ENCODE data around the gene AVEN.
A peak's percentile ranks its signal among the peaks of the same experiment; 100 is the strongest.
"Not testable (repeated sequence)": the region's sequence is repeated elsewhere in the genome, so short reads cannot be mapped to it uniquely, and the experiment has no call there.

The AVEN gene

DNA sequence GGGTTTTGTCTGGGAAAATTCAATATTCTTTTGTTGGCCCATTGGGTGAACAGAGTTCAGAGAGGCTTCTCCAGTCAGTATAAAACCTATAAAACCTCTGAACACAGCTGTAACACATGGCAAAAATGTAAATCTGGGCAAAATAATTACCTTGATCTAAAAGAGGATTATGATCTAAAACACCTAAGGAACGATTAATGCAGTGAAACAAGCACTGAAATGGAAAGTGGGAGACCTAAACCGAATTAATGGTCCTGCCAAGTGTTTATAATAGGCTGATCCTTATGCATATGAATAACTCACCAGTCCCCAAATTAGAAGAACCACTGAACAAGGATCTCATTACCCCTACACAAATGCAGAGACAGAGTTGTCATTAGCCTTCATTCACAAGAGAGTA is 32.6 kb downstream of the AVEN start:
- DNase-seq = no peak
- no peaks in the 10 kb centered on the region for H3K79me1 ChIP-seq (ENCODE audit: low read length)
- no CpG with 5 or more reads among the region's 2 CpGs for WGBS (ENCODE audit: extremely low coverage, insufficient coverage, insufficient read length)

DNA sequence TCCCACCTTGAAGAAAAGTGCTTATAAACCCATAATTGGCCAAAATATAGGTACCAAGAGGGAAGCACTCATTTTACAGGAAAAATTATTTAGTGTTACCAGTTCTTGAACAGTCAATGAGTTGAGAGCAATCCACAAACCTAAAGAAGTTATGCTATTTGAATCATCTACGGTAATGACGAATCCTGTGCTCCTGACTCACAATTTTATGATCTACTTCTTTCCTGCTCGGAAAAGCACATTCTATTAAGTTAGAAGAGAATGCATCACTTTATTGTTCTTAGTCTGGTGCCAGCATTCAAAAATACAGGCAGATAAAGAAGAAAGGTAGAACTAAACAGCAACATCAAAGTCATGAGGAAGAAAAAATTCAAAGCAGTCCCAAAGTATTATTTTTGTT is 37.5 kb downstream of the AVEN start:
- Histone ChIP-seq H4K12ac (ENCODE audit: low read depth, low read length) (no peak overlapping the region), H3K79me1 (ENCODE audit: low read length) (no peaks in the 10 kb centered on the region), H3K23ac (ENCODE audit: low read length) (no peak overlapping the region), H2BK5ac (ENCODE audit: low read depth, low read length, poor library complexity) (no peak overlapping the region), H3K18ac (ENCODE audit: low read length) (no peak overlapping the region), H3K36me3 (ENCODE audit: control insufficient read depth in 1 of 2, insufficient read depth in 2 of 2, low read length in 2 of 2) (no peaks in the 10 kb centered on the region), H2BK12ac (ENCODE audit: low read length) (no peak overlapping the region), H3K4me3 (ENCODE audit: low read depth, low read length) (no peak overlapping the region), H3K14ac (ENCODE audit: low read length) (no peak overlapping the region), H3K79me2 (ENCODE audit: control insufficient read depth, insufficient read depth, low read length, poor library complexity) (no peaks in the 10 kb centered on the region), H3K27me3 (ENCODE audit: insufficient read depth, low read length) (no peaks in the 10 kb centered on the region), H2AFZ (ENCODE audit: insufficient read depth, low read length, poor library complexity) (no peak overlapping the region), H3K27ac (ENCODE audit: low read depth, low read length) (no peak overlapping the region), H4K91ac (ENCODE audit: low read depth, low read length) (no peak overlapping the region), H2AK5ac (ENCODE audit: low read length) (no peak overlapping the region), H3K9ac (ENCODE audit: low read length) (no peak overlapping the region), H3K4me2 (ENCODE audit: low read length) (no peak overlapping the region), H2BK120ac (ENCODE audit: insufficient read depth, low read length, poor library complexity) (no peak overlapping the region), H4K8ac (ENCODE audit: low read depth, low read length) (no peak overlapping the region), H3K4ac (ENCODE audit: low read depth, low read length) (no peak overlapping the region), H3K4me1 (ENCODE audit: control insufficient read depth in 1 of 2, insufficient read depth in 2 of 2, low read length in 2 of 2) (no peaks in the 10 kb centered on the region), H3K9me3 (ENCODE audit: insufficient read depth, low read depth, low read length) (no peaks in the 10 kb centered on the region)
- WGBS (ENCODE audit: extremely low coverage, insufficient coverage, insufficient read length) = no CpG with 5 or more reads among the region's 3 CpGs
- DNase-seq = no peak

More for the DNA sequence above, 32.6 kb downstream of the AVEN start:
- Histone ChIP-seq H3K79me2 (ENCODE audit: control insufficient read depth, insufficient read depth, low read length, poor library complexity) (no peaks in the 10 kb centered on the region), H2AFZ (ENCODE audit: insufficient read depth, low read length, poor library complexity) (no peak overlapping the region), H3K4ac (ENCODE audit: low read depth, low read length) (no peak overlapping the region), H3K4me2 (ENCODE audit: low read length) (no peak overlapping the region), H3K27me3 (ENCODE audit: insufficient read depth, low read length) (no peaks in the 10 kb centered on the region), H3K9ac (ENCODE audit: low read length) (no peak overlapping the region), H2AK5ac (ENCODE audit: low read length) (no peak overlapping the region), H3K36me3 (ENCODE audit: control insufficient read depth in 1 of 2, insufficient read depth in 2 of 2, low read length in 2 of 2) (no peaks in the 10 kb centered on the region), H3K4me3 (ENCODE audit: low read depth, low read length) (no peak overlapping the region), H3K9me3 (ENCODE audit: insufficient read depth, low read depth, low read length) (no peaks in the 10 kb centered on the region), H3K4me1 (ENCODE audit: control insufficient read depth in 1 of 2, insufficient read depth in 2 of 2, low read length in 2 of 2) (no peaks in the 10 kb centered on the region), H2BK12ac (ENCODE audit: low read length) (no peak overlapping the region), H4K91ac (ENCODE audit: low read depth, low read length) (no peak overlapping the region), H4K12ac (ENCODE audit: low read depth, low read length) (no peak overlapping the region), H4K8ac (ENCODE audit: low read depth, low read length) (no peak overlapping the region), H3K27ac (ENCODE audit: low read depth, low read length) (no peak overlapping the region), H2BK5ac (ENCODE audit: low read depth, low read length, poor library complexity) (no peak overlapping the region), H3K18ac (ENCODE audit: low read length) (no peak overlapping the region), H3K14ac (ENCODE audit: low read length) (no peak overlapping the region), H3K23ac (ENCODE audit: low read length) (no peak overlapping the region), H2BK120ac (ENCODE audit: insufficient read depth, low read length, poor library complexity) (no peak overlapping the region)

DNA sequence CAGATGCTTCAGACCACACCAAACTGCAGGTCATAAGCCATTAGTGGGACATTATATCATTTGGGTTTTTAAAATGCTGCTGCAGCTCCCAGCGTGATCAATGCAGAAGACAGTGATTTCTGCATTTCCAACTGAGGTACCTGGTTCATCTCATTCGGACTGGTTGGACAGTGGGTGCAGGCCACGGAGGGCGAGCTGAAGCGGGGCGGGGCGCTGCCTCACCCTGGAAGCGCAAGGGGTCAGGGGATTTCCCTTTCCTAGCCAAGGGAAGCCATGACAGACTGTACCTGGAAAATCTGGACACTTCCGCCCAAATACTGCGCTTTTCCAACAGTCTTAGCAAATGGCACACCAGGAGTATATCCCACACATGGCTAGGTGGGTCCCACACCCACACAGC is 43.3 kb downstream of the AVEN start:
- not testable (repeated sequence) for H3K9ac ChIP-seq (ENCODE audit: low read length); H3K27ac ChIP-seq (ENCODE audit: low read depth, low read length); H3K4me1 ChIP-seq (ENCODE audit: control insufficient read depth in 1 of 2, insufficient read depth in 2 of 2, low read length in 2 of 2); H3K4me2 ChIP-seq (ENCODE audit: low read length); H3K27me3 ChIP-seq (ENCODE audit: insufficient read depth, low read length); H3K4me3 ChIP-seq (ENCODE audit: low read depth, low read length); H3K9me3 ChIP-seq (ENCODE audit: insufficient read depth, low read depth, low read length); H4K12ac ChIP-seq (ENCODE audit: low read depth, low read length); H4K8ac ChIP-seq (ENCODE audit: low read depth, low read length); H2BK12ac ChIP-seq (ENCODE audit: low read length); H3K79me2 ChIP-seq (ENCODE audit: control insufficient read depth, insufficient read depth, low read length, poor library complexity); H4K91ac ChIP-seq (ENCODE audit: low read depth, low read length); H2AK5ac ChIP-seq (ENCODE audit: low read length); H3K18ac ChIP-seq (ENCODE audit: low read length); H2AFZ ChIP-seq (ENCODE audit: insufficient read depth, low read length, poor library complexity); H3K4ac ChIP-seq (ENCODE audit: low read depth, low read length); DNase-seq; H3K14ac ChIP-seq (ENCODE audit: low read length); H2BK5ac ChIP-seq (ENCODE audit: low read depth, low read length, poor library complexity); H2BK120ac ChIP-seq (ENCODE audit: insufficient read depth, low read length, poor library complexity); H3K23ac ChIP-seq (ENCODE audit: low read length); H3K36me3 ChIP-seq (ENCODE audit: control insufficient read depth in 1 of 2, insufficient read depth in 2 of 2, low read length in 2 of 2); H3K79me1 ChIP-seq (ENCODE audit: low read length)
- WGBS (ENCODE audit: extremely low coverage, insufficient coverage, insufficient read length) = no CpG with 5 or more reads among the region's 10 CpGs

DNA sequence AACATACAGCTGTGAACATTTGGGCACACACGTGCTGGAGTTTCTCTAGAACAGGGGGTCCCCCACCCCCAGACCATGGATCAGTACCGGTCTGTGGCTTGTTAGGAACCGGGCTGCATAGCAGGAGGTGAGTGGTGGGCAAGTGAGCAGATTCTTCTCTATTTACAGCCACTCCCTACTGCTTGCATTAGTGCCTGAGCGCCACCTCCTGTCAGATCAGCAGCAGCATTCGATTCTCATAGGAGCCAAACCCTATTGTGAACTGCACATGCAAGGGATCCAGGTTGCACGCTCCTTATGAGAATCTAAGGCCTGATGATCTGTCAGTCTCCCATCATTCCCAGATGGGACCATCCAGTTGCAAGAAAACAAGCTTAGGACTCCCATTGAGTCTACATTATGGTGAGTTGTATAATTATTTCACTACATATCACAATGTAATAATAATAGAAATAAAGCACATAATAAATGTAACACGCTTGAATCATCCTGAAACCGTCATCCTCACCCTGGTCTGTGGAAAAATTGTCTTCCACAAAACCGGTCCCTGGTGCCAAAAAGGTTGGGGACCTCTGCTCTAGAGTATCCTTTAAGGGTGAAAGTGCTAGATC is 44.9 kb downstream of the AVEN start:
- no peak overlapping the region for H2AFZ ChIP-seq (ENCODE audit: insufficient read depth, low read length, poor library complexity)
- H3K23ac ChIP-seq (ENCODE audit: low read length) = no peak overlapping the region
- no peaks in the 10 kb centered on the region for H3K4me1 ChIP-seq (ENCODE audit: control insufficient read depth in 1 of 2, insufficient read depth in 2 of 2, low read length in 2 of 2)
- no peak overlapping the region for H3K27ac ChIP-seq (ENCODE audit: low read depth, low read length)
- peak; percentile 49 to 62 for DNase-seq
- no peaks in the 10 kb centered on the region for H3K36me3 ChIP-seq (ENCODE audit: control insufficient read depth in 1 of 2, insufficient read depth in 2 of 2, low read length in 2 of 2)
- no peak overlapping the region for H2AK5ac ChIP-seq (ENCODE audit: low read length)
- H3K4me2 ChIP-seq (ENCODE audit: low read length) = no peak overlapping the region
- H4K91ac ChIP-seq (ENCODE audit: low read depth, low read length) = no peak overlapping the region
- no peak overlapping the region for H3K4ac ChIP-seq (ENCODE audit: low read depth, low read length)
- no peaks in the 10 kb centered on the region for H3K27me3 ChIP-seq (ENCODE audit: insufficient read depth, low read length)
- H3K79me1 ChIP-seq (ENCODE audit: low read length) = no peaks in the 10 kb centered on the region
- no peak overlapping the region for H2BK5ac ChIP-seq (ENCODE audit: low read depth, low read length, poor library complexity)
- H3K79me2 ChIP-seq (ENCODE audit: control insufficient read depth, insufficient read depth, low read length, poor library complexity) = no peaks in the 10 kb centered on the region
- H3K9ac ChIP-seq (ENCODE audit: low read length) = no peak overlapping the region
- H2BK12ac ChIP-seq (ENCODE audit: low read length) = no peak overlapping the region
- H3K18ac ChIP-seq (ENCODE audit: low read length) = no peak overlapping the region
- H3K9me3 ChIP-seq (ENCODE audit: insufficient read depth, low read depth, low read length) = peaks cover 5% of the 10 kb centered on the region
- H2BK120ac ChIP-seq (ENCODE audit: insufficient read depth, low read length, poor library complexity) = no peak overlapping the region
- H4K8ac ChIP-seq (ENCODE audit: low read depth, low read length) = no peak overlapping the region
- H3K4me3 ChIP-seq (ENCODE audit: low read depth, low read length) = no peak overlapping the region
- no peak overlapping the region for H4K12ac ChIP-seq (ENCODE audit: low read depth, low read length)
- no CpG with 5 or more reads among the region's 9 CpGs for WGBS (ENCODE audit: extremely low coverage, insufficient coverage, insufficient read length)
- H3K14ac ChIP-seq (ENCODE audit: low read length) = no peak overlapping the region
